ENCODE results near the gene BCAR1. TPM values are rescaled to one million over a fixed set of nuclear protein-coding genes. Genes with fewer than 3 reads are reported as not detected.
A peak's percentile ranks its signal among the peaks of the same experiment; 100 is the strongest.
"Not testable (repeated sequence)": the region's sequence is repeated elsewhere in the genome, so short reads cannot be mapped to it uniquely, and the experiment has no call there.

BCAR1 gene
- total RNA-seq, 1 experiment from 2014 or later, result 95.6 TPM

- POLR2A ChIA-PET; ATAC-seq; DNase-seq (ENCODE audit: low spot score); H3K27me3 Mint-ChIP-seq (ENCODE audit: low read depth); H3K27ac Mint-ChIP-seq; H3K4me1 Mint-ChIP-seq; CTCF ChIA-PET; H3K4me3 Mint-ChIP-seq; H3K36me3 Mint-ChIP-seq; H3K9me3 Mint-ChIP-seq: not testable (repeated sequence)
These were observed 46.0 kb downstream of the BCAR1 start for GRCh38 chr16:75205438-75205837.

GRCh38 chr16:75204905-75205304 is 46.5 kb downstream of the BCAR1 start:
- not testable (repeated sequence) for H3K4me1 Mint-ChIP-seq

GRCh38 chr16:75204410-75204758 is 47.0 kb downstream of the BCAR1 start:
- no peak for TF ChIP-seq NR1H2 (CRISPR knock-in tag; IDR thresholded peaks at IDR 0.05)
- TF ChIP-seq GABPB1 (CRISPR knock-in tag; IDR thresholded peaks at IDR 0.05), result no peak
- no peak for TF ChIP-seq FOXP1 (CRISPR knock-in tag; IDR thresholded peaks at IDR 0.05; ENCODE audit: borderline replicate concordance)
- no peak for TF ChIP-seq NFYB (CRISPR knock-in tag; conservative IDR thresholded peaks at IDR 0.05; ENCODE audit: low read depth)
- TF ChIP-seq TCF7 (CRISPR knock-in tag; IDR thresholded peaks at IDR 0.05; ENCODE audit: low read depth), result no peak
- no peak for TF ChIP-seq CTCF (IDR thresholded peaks at IDR 0.05)
- TF ChIP-seq SMAD3 (CRISPR knock-in tag; IDR thresholded peaks at IDR 0.05; ENCODE audit: borderline replicate concordance), result no peak
- TF ChIP-seq TEAD1 (CRISPR knock-in tag; IDR thresholded peaks at IDR 0.05), result no peak
- no peak for TF ChIP-seq ATF6 (CRISPR knock-in tag; IDR thresholded peaks at IDR 0.05)
- no peak for TF ChIP-seq OVOL2 (CRISPR knock-in tag; IDR thresholded peaks at IDR 0.05; ENCODE audit: borderline replicate concordance)
- no peak for TF ChIP-seq RORB (CRISPR knock-in tag; IDR thresholded peaks at IDR 0.05)
- TF ChIP-seq FOXP4 (CRISPR knock-in tag; IDR thresholded peaks at IDR 0.05), result no peak
- no peak overlapping the region for H3K4me3 Mint-ChIP-seq
- H3K27ac Mint-ChIP-seq, result no peak overlapping the region
- H3K36me3 Mint-ChIP-seq, result no peaks in the 10 kb centered on the region
- 0 out of 2 replicates have a peak, but pooled peaks cover 6% of the 10 kb centered on the region for H3K4me1 Mint-ChIP-seq
- no peaks in the 10 kb centered on the region for H3K27me3 Mint-ChIP-seq (ENCODE audit: low read depth)
- DNase-seq (ENCODE audit: low spot score) (no peak), ATAC-seq (no peak)
- ChIA-PET CTCF (interaction anchor here (1.9 kb wide), 1 partner anchor 30 kb away, joined by 17 read pairs; no protein-coding TSS in a partner anchor), POLR2A (no interaction called here)
- H3K9me3 Mint-ChIP-seq, result no peaks in the 10 kb centered on the region

More at GRCh38 chr16:75204905-75205304, 46.5 kb downstream of the BCAR1 start:
- H3K36me3 Mint-ChIP-seq; H3K27me3 Mint-ChIP-seq (ENCODE audit: low read depth); H3K27ac Mint-ChIP-seq; H3K9me3 Mint-ChIP-seq; H3K4me3 Mint-ChIP-seq; POLR2A ChIA-PET; DNase-seq (ENCODE audit: low spot score): not testable (repeated sequence)
- CTCF ChIA-PET, result interaction anchor here (1.9 kb wide), 1 partner anchor 29 kb away, joined by 17 read pairs; no protein-coding TSS in a partner anchor
- peak; percentile 10; the same call in 1 of the 2 replicates for ATAC-seq

DNA sequence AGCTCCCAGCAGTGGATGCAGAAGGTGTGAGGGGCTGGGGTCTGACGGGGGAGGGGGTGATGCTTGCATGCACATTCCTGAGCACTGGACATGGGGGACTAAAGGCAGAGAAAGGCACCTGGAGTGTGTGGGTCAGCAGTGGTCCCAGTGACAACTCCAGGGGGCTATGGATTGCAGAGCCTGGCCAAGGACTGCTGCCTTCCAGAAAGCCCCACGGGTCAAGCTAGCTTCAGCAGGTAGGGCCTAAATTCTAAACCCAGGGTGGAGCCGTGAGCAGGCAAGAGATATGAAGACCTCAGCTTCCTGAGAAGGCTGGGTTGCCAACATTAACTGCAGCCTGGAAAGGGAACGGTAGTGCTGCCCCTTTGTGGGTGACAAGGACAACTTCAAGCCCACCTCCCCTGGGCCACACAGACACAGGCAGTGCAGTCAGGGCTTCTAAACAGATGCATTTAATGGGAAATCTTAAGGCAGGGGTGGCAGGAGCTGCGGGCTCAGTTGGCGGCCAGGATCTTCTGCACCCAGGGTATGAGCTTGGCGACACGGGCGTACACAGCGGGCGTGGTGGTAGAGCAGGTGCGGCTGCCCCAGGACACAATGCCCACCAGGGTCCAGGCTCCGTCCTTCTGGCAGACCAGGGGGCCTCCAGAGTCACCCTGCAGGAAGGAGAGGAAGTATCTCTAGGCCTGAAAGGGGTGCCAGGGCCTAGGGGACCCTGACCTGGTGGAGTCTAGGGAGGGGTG is 47.6 kb downstream of the BCAR1 start:
- H3K4me3 Mint-ChIP-seq, result no peak overlapping the region
- CTCF ChIA-PET, result interaction anchor here (0.6 to 1.9 kb wide), 4 partner anchors 16 to 346 kb away, joined by 3 to 17 read pairs (median 4); no protein-coding TSS in a partner anchor
- no peaks in the 10 kb centered on the region for H3K27me3 Mint-ChIP-seq (ENCODE audit: low read depth)
- H3K9me3 Mint-ChIP-seq, result no peaks in the 10 kb centered on the region
- ATAC-seq (no peak), DNase-seq (ENCODE audit: low spot score) (no peak)
- TF ChIP-seq GRHL2 (CRISPR knock-in tag; IDR thresholded peaks at IDR 0.05; ENCODE audit: insufficient replicate concordance, severe bottlenecking), result no peak
- TF ChIP-seq ZSCAN18 (CRISPR knock-in tag; IDR thresholded peaks at IDR 0.05), result no peak
- no peak for TF ChIP-seq FOXP1 (CRISPR knock-in tag; IDR thresholded peaks at IDR 0.05; ENCODE audit: borderline replicate concordance)
- TF ChIP-seq, protein P1, sequence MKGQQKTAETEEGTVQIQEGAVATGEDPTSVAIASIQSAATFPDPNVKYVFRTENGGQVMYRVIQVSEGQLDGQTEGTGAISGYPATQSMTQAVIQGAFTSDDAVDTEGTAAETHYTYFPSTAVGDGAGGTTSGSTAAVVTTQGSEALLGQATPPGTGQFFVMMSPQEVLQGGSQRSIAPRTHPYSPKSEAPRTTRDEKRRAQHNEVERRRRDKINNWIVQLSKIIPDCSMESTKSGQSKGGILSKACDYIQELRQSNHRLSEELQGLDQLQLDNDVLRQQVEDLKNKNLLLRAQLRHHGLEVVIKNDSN (CRISPR knock-in tag; IDR thresholded peaks at IDR 0.05), result no peak
- TF ChIP-seq MXD4 (CRISPR knock-in tag; IDR thresholded peaks at IDR 0.05; ENCODE audit: borderline replicate concordance), result no peak
- no peak for TF ChIP-seq ELF4 (CRISPR knock-in tag; IDR thresholded peaks at IDR 0.05; ENCODE audit: low read depth)
- TF ChIP-seq, protein P2, sequence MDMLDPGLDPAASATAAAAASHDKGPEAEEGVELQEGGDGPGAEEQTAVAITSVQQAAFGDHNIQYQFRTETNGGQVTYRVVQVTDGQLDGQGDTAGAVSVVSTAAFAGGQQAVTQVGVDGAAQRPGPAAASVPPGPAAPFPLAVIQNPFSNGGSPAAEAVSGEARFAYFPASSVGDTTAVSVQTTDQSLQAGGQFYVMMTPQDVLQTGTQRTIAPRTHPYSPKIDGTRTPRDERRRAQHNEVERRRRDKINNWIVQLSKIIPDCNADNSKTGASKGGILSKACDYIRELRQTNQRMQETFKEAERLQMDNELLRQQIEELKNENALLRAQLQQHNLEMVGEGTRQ (CRISPR knock-in tag; IDR thresholded peaks at IDR 0.05), result no peak
- POLR2A ChIA-PET, result interaction anchor here (0.6 kb wide), 1 partner anchor 90 kb away, joined by 3 read pairs; no protein-coding TSS in a partner anchor
- H3K36me3 Mint-ChIP-seq, result no peaks in the 10 kb centered on the region
- 0 out of 2 replicates have a peak, but pooled peaks cover 6% of the 10 kb centered on the region for H3K4me1 Mint-ChIP-seq
- 0 out of 2 replicates have a peak overlapping the region, but pooled peaks have one; percentile 9 for H3K27ac Mint-ChIP-seq

Measured in WTC11 (cell line).